ENCODE data around the gene GORASP1.

- TF ChIP-seq CTCF (IDR thresholded peaks at IDR 0.05; ENCODE audit: poor library complexity, severe bottlenecking): no peak
- TF ChIP-seq TAF1 (IDR thresholded peaks at IDR 0.05; ENCODE audit: low read depth): no peak
- TF ChIP-seq EP300 (conservative IDR thresholded peaks at IDR 0.05; ENCODE audit: poor library complexity, severe bottlenecking): no peak
- no peak for TF ChIP-seq POLR2AphosphoS5 (IDR thresholded peaks at IDR 0.05)
- no peak for TF ChIP-seq SMC3 (conservative IDR thresholded peaks at IDR 0.05; ENCODE audit: poor library complexity)
- TF ChIP-seq EZH2 (IDR thresholded peaks at IDR 0.05; ENCODE audit: borderline replicate concordance, insufficient read depth, low read length, poor library complexity, severe bottlenecking): no peak
Observed at GRCh38 chr3:39050029-39050428, 57.4 kb downstream of the GORASP1 start.
